Fibroblast of pulmonary artery (primary cell): ENCODE data around the gene SLC6A7.

Experiments used
- DNase-seq: peaks from one replicate; pipeline ENCODE4 v3.0.0-alpha.2; 2010; ENCODE audit warnings: low read depth
- H3K4me3 ChIP-seq: replicated peaks from 2 replicates; pipeline ENCODE4 v1.5.1; 2011; ENCODE audit warnings: low read depth, mild to moderate bottlenecking, control low read depth, low read length, moderate library complexity
- CTCF ChIP-seq: IDR thresholded peaks from 2 replicates; pipeline ENCODE4 v1.5.1; 2011; ENCODE audit warnings: mild to moderate bottlenecking, control low read depth, low read length, inconsistent platforms; ENCODE audit errors: missing control alignments

The SLC6A7 gene

DNA sequence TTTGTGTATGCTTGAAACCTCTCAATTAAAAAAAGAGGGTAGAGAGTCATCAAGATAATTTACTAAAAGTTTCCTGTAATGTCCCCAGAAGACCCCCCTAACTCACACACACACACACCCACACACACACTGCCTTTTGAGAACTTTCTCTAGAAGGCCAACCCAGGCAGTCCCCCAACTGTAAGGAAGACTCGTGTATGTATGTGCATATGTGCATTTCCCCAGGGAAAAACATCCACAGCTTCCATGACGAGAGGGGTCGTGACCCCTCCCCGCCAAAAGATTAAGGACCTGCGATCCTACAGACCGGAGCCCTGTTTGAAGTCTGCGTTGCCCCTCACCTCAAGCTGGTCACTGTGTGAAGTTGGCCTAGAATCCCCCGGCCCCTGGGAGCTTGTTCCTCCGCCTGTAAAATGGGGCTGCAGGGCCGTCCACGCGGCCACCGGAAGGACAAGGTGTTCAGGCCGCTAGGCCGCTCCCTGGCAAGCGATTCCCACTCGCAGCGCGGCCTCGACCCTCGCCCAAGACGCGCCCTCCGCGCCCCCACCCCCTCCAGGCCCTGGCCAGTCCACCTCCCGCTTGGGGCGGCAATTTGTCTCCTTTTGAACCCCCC, 23.7 kb upstream of the SLC6A7 start:
- no peak for TF ChIP-seq CTCF
- H3K4me3 ChIP-seq: no peak overlapping the region
- DNase-seq: no peak

- no peak within 1 kb of the TSS for H3K4me3 ChIP-seq
- DNase-seq: no peak
- TF ChIP-seq CTCF: no peak
Measured at GRCh38 chr5:150166650-150167511, 23.0 kb upstream of the SLC6A7 start, which contains the start of gene CDX1. Gene CDX1, plus strand, starts transcription at chr5:150166778. Its CDS starts 99 bp downstream, at chr5:150166877.

- DNase-seq: no peak
- TF ChIP-seq CTCF: no peak
- no peak overlapping the region for H3K4me3 ChIP-seq
Measured at GRCh38 chr5:150167512-150167850, 22.4 kb upstream of the SLC6A7 start.

DNA sequence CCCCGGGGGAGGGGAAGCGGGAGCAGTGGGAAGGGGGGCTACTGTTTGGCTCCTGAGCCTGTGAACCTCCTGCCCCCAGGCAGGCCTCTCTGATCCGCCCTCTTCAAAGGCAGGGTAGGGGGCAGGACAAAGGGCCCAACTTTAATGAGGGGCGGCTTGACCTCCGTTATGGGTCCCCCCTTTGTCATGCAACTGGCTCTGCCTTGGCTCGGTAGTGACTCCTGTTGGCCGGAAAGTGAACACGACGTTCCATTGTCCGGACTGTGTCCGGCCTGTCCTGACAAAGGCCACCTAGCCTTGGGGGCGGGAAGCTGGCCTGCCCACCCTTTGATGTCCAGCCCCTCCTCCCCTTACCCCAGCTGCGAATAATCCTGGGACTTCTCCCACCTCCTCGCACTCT, 22.0 kb upstream of the SLC6A7 start:
- DNase-seq: no peak
- TF ChIP-seq CTCF: peak; percentile 10
- H3K4me3 ChIP-seq: no peak overlapping the region

DNA sequence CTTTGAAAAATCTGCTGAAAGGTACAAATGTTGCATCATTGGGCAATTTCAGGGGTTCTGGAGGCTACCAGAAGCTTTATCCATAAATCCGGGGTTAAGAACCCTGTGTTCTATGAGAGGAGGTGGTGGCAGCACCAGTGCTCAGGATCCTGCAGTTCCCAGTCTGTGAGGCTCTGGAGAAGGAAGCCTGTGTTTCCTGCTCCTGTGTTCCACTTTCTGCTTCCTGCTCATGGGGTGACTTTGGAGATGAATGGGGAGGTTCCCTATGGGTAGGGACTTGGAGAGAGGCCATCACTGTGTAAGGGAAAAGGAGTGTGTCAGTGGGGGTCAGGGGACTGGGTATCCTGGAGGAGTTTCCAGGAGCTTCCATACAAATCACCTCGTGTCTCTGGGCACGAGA, 21.0 kb upstream of the SLC6A7 start:
- no peak overlapping the region for H3K4me3 ChIP-seq
- no peak for DNase-seq
- TF ChIP-seq CTCF: no peak

DNA sequence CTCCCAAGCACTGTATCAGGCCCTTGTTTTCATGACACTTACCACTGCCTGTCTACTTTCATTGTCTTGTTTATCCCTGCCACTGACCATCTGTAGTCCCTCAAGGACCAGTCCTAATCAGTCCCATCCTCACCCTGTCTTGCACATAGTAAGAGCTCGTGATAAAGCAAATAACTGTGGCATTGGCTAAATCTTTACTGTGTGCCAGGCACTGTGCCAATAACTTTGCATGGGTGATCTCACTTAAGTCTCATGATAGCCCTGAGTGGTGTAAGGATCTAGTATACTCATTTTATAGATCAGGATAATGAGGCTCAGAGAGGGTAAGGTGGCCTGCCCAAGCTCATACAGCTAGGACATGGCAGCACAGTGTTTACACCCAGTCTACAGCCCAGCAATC, 17.7 kb upstream of the SLC6A7 start:
- no peak for TF ChIP-seq CTCF
- peak; percentile 65 for DNase-seq
- H3K4me3 ChIP-seq: no peak overlapping the region
